RWPE2 (cell line): ENCODE measurements around the gene ARHGAP4.

Source experiments
- ATAC-seq: fragments of 200-7000 bp; cut with Tn5 transposase; 3 replicates; pipeline ENCODE4 v1.9.1; 2021; ENCODE audit warnings: low read depth
- DNase-seq: peaks from one replicate; pipeline ENCODE4 v3.0.0-alpha.2; 2020; ENCODE audit warnings: low spot score
- H3K27ac ChIP-seq: fragments of 450-650 bp; 2 replicates; pipeline ENCODE4 v1.5.1; 2017; ENCODE audit warnings: mild to moderate bottlenecking; ENCODE audit not compliant: poor library complexity, severe bottlenecking
- H3K27me3 ChIP-seq: fragments of 250-450 bp; sonication (Bioruptor Pico); 2 replicates; pipeline ENCODE4 v1.5.1; 2021; ENCODE audit warnings: mild to moderate bottlenecking, moderate library complexity; ENCODE audit not compliant: insufficient read depth, poor library complexity, severe bottlenecking
- H3K36me3 ChIP-seq: fragments of 250-450 bp; sonication (Bioruptor Pico); 2 replicates; pipeline ENCODE4 v1.5.1; 2020; ENCODE audit warnings: low read depth, mild to moderate bottlenecking, moderate library complexity
- H3K4me1 ChIP-seq: fragments of 250-450 bp; sonication (Bioruptor Pico); 2 replicates; pipeline ENCODE4 v1.5.1; 2021; ENCODE audit warnings: mild to moderate bottlenecking, moderate library complexity; ENCODE audit not compliant: insufficient read depth, poor library complexity, severe bottlenecking
- H3K4me3 ChIP-seq: fragments of 250-450 bp; sonication (Bioruptor Pico); 2 replicates; pipeline ENCODE4 v1.5.1; 2021; ENCODE audit warnings: mild to moderate bottlenecking, moderate library complexity; ENCODE audit not compliant: severe bottlenecking
- H3K9me3 ChIP-seq: fragments of 250-450 bp; sonication (Bioruptor Pico); 2 replicates; pipeline ENCODE4 v1.5.1; 2021; ENCODE audit warnings: mild to moderate bottlenecking, moderate library complexity; ENCODE audit not compliant: severe bottlenecking
- CTCF ChIP-seq: fragments of 450-650 bp; IDR thresholded peaks from one replicate; pipeline ENCODE4 v1.5.1; 2017; ENCODE audit warnings: mild to moderate bottlenecking, moderate library complexity; ENCODE audit not compliant: poor library complexity, severe bottlenecking

Gene ARHGAP4

GRCh38 chrX:153950127-153950526 is 24.1 kb upstream of the ARHGAP4 start:
- H3K27ac ChIP-seq: no peak overlapping the region
- H3K9me3 ChIP-seq: no peaks in the 10 kb centered on the region
- no peak for TF ChIP-seq CTCF
- DNase-seq: no peak
- no peaks in the 10 kb centered on the region for H3K27me3 ChIP-seq
- H3K4me1 ChIP-seq: no peaks in the 10 kb centered on the region
- no peak for ATAC-seq
- H3K36me3 ChIP-seq: peaks cover 54% of the 10 kb centered on the region
- H3K4me3 ChIP-seq: no peak overlapping the region

GRCh38 chrX:153948847-153949805 is 23.1 kb upstream of the ARHGAP4 start:
- no peak for DNase-seq
- peaks cover 54% of the 10 kb centered on the region for H3K36me3 ChIP-seq
- no peak for TF ChIP-seq CTCF
- H3K27ac ChIP-seq: no peak overlapping the region
- no peaks in the 10 kb centered on the region for H3K9me3 ChIP-seq
- H3K27me3 ChIP-seq: no peaks in the 10 kb centered on the region
- no peaks in the 10 kb centered on the region for H3K4me1 ChIP-seq
- no peak overlapping the region for H3K4me3 ChIP-seq
- no peak for ATAC-seq

GRCh38 chrX:153948002-153948466 is 22.0 kb upstream of the ARHGAP4 start:
- Histone ChIP-seq H3K27ac (no peak overlapping the region), H3K4me1 (no peaks in the 10 kb centered on the region), H3K4me3 (no peak overlapping the region), H3K9me3 (no peaks in the 10 kb centered on the region), H3K36me3 (peaks cover 43% of the 10 kb centered on the region), H3K27me3 (no peaks in the 10 kb centered on the region)
- no peak for TF ChIP-seq CTCF
- DNase-seq: no peak
- ATAC-seq: no peak

GRCh38 chrX:153947009-153947769 is 21.1 kb upstream of the ARHGAP4 start:
- H3K27ac ChIP-seq: no peak overlapping the region
- ATAC-seq: peak; percentile 78
- H3K4me3 ChIP-seq: no peak overlapping the region
- H3K36me3 ChIP-seq: peaks cover 34% of the 10 kb centered on the region
- H3K4me1 ChIP-seq: no peaks in the 10 kb centered on the region
- no peak for DNase-seq
- TF ChIP-seq CTCF: peak; percentile 78
- H3K9me3 ChIP-seq: no peaks in the 10 kb centered on the region
- H3K27me3 ChIP-seq: no peaks in the 10 kb centered on the region
